Adrenal gland (tissue), 5 donors: ENCODE results near the gene INPP4B.

ENCODE experiments used
- CTCF ChIP-seq, 6 experiments: fragments of 450-650 bp in 4 of 6; fragments of 200-600 bp in 2 of 6; sonication (generic) in 1 of 6; IDR thresholded peaks; 1 replicate in 5 of 6; 2 replicates in 1 of 6; pipeline versions ENCODE4 v1.5.1 to v1.8.0; 2016 to 2021; ENCODE audit warnings: antibody characterized with exemption in 6 of 6, mild to moderate bottlenecking in 2 of 6, moderate library complexity in 1 of 6
- POLR2A ChIP-seq, 2 donors: fragments of 450-650 bp; IDR thresholded peaks; one replicate each; pipeline ENCODE4 v1.6.1; 2017; ENCODE audit warnings: antibody characterized with exemption in 2 of 2, mild to moderate bottlenecking in 2 of 2, moderate library complexity in 1 of 2
- donor health status: DM: no; HTN: no; CAD: no.

- TF ChIP-seq CTCF (IDR thresholded peaks at IDR 0.05) = no peak
- TF ChIP-seq POLR2A (IDR thresholded peaks at IDR 0.05) = no peak
Measured at GRCh38 chr4:142077048-142077447, 769.1 kb downstream of the INPP4B start.
